ENCODE results near the gene NBEAL1. TPM values are rescaled to one million over a fixed set of nuclear protein-coding genes. Genes with fewer than 3 reads are reported as not detected.
"Not testable (repeated sequence)": the region's sequence is repeated elsewhere in the genome, so short reads cannot be mapped to it uniquely, and the experiment has no call there.

NBEAL1 gene
- total RNA-seq, 1 donor from 2014 or later = 16.2 TPM

- DNase-seq; intact Hi-C loops (cut with DNase I); ATAC-seq (ENCODE audit: poor library complexity): not testable (repeated sequence)
Observed at GRCh38 chr2:203253422-203254095, 238.9 kb downstream of the NBEAL1 start.

GRCh38 chr2:203261326-203262159 lies 246.9 kb downstream of the NBEAL1 start:
- DNase-seq (no peak), ATAC-seq (ENCODE audit: poor library complexity) (no peak)
- intact Hi-C loops (cut with DNase I) = no loop called here

Other genes with a start within 250 kb of the NBEAL1 start
- 5.1 TPM for gene ICA1L, start 143.1 kb upstream of the NBEAL1 start, total RNA-seq
- 51.1 TPM for gene WDR12, start 103.2 kb upstream of the NBEAL1 start, total RNA-seq
- 5.9 TPM for gene CARF, start 102.6 kb upstream of the NBEAL1 start, total RNA-seq
- 12.5 TPM for gene CYP20A1, start 224.1 kb downstream of the NBEAL1 start, total RNA-seq